IMR-90 (cell line): ENCODE data around the gene PDCD1. TPM values are rescaled to one million over a fixed set of nuclear protein-coding genes. Genes with fewer than 3 reads are reported as not detected.

Experiments
- ATAC-seq: fragments of 200-7000 bp; cut with Tn5 transposase; 2 replicates; pipeline ENCODE4 v1.9.1; 2020; ENCODE audit warnings: low read depth, mild to moderate bottlenecking, moderate library complexity
- BruUV-seq: library from RNA; stranded (reverse); fragments of 400-500 nt; replicated peaks from 2 replicates; lab custom pipeline; 2021; lab: Mats Ljungman, UMichigan
- CTCF ChIA-PET: fragments of 300-600 bp; formaldehyde crosslinking; extraction: SDS; loops from one replicate; lab custom pipeline; 2021; ENCODE audit warnings: antibody characterized with exemption; lab: Yijun Ruan, JAX
- POLR2A ChIA-PET: fragments of 300-600 bp; sonication (Branson Sonifier 250); formaldehyde crosslinking; loops from one replicate; lab custom pipeline; 2022; ENCODE audit warnings: antibody characterized with exemption; ENCODE audit not compliant: unreplicated experiment; lab: Charles Lee
- DNase-seq: peaks from one replicate; pipeline ENCODE4 v3.0.0; 2013
- H2AFZ ChIP-seq: replicated peaks from 2 replicates; pipeline ENCODE3; 2013; ENCODE audit warnings: low read length, mild to moderate bottlenecking; ENCODE audit not compliant: poor library complexity
- H2AK5ac ChIP-seq: 2 replicates; pipeline ENCODE4 v1.6.1; 2013; ENCODE audit warnings: low read depth, low read length, inconsistent platforms
- H2AK9ac ChIP-seq: replicated peaks from 2 replicates; pipeline ENCODE3; 2013; ENCODE audit warnings: mild to moderate bottlenecking, low read depth, low read length, moderate library complexity; ENCODE audit not compliant: poor library complexity
- H2BK120ac ChIP-seq: 2 replicates; pipeline ENCODE4 v1.6.1; 2013; ENCODE audit warnings: low read depth, low read length, inconsistent platforms
- H2BK15ac ChIP-seq: 3 replicates; pipeline ENCODE4 v1.6.1; 2013; ENCODE audit warnings: low read depth, low read length, inconsistent platforms
- H2BK20ac ChIP-seq: 2 replicates; pipeline ENCODE4 v1.6.1; 2013; ENCODE audit warnings: low read depth, mild to moderate bottlenecking, inconsistent platforms, low read length, moderate library complexity
- H2BK5ac ChIP-seq: 2 replicates; pipeline ENCODE4 v1.6.1; 2013; ENCODE audit warnings: mild to moderate bottlenecking, low read depth, low read length, inconsistent platforms; ENCODE audit not compliant: poor library complexity, severe bottlenecking
- H3K14ac ChIP-seq: replicated peaks from 2 replicates; pipeline ENCODE4 v1.6.1; 2013; ENCODE audit warnings: low read depth, low read length, inconsistent platforms
- H3K18ac ChIP-seq: 2 replicates; pipeline ENCODE4 v1.6.1; 2013; ENCODE audit warnings: low read depth, low read length, control low read depth
- H3K23ac ChIP-seq: 2 replicates; pipeline ENCODE4 v1.6.1; 2013; ENCODE audit warnings: low read depth, low read length, inconsistent platforms
- H3K27ac ChIP-seq: 2 replicates; pipeline ENCODE4 v1.5.1; 2013; ENCODE audit warnings: mild to moderate bottlenecking, control low read depth, low read length; ENCODE audit not compliant: insufficient read depth
- H3K27me3 ChIP-seq: 2 replicates; pipeline ENCODE4 v1.6.1; 2013; ENCODE audit warnings: low read length; ENCODE audit not compliant: control insufficient read depth, insufficient read depth
- H3K36me3 ChIP-seq: 2 replicates; pipeline ENCODE4 v1.6.1; 2013; ENCODE audit warnings: low read length, mixed read lengths; ENCODE audit not compliant: control insufficient read depth, insufficient read depth
- H3K4ac ChIP-seq: 2 replicates; pipeline ENCODE4 v1.6.1; 2013; ENCODE audit warnings: low read depth, low read length, inconsistent platforms
- H3K4me1 ChIP-seq: 2 replicates; pipeline ENCODE4 v1.6.1; 2013; ENCODE audit warnings: low read length, mixed read lengths; ENCODE audit not compliant: control insufficient read depth, insufficient read depth
- H3K4me2 ChIP-seq: 2 replicates; pipeline ENCODE4 v1.6.1; 2013; ENCODE audit warnings: low read depth, mild to moderate bottlenecking, control low read depth, low read length, moderate library complexity
- H3K4me3 ChIP-seq: 2 replicates; pipeline ENCODE4 v1.5.1; 2013; ENCODE audit warnings: low read depth, mild to moderate bottlenecking, control low read depth, low read length, moderate library complexity; ENCODE audit not compliant: insufficient read depth
- H3K56ac ChIP-seq: 2 replicates; pipeline ENCODE4 v1.6.1; 2013; ENCODE audit warnings: low read length, inconsistent platforms; ENCODE audit not compliant: insufficient read depth; ENCODE audit errors: extremely low read depth
- H3K79me1 ChIP-seq, 2 experiments: 2 replicates each; pipeline ENCODE4 v1.6.1; 2013; ENCODE audit warnings: low read length in 2 of 2, inconsistent platforms in 1 of 2, low read depth in 1 of 2
- H3K9ac ChIP-seq: 2 replicates; pipeline ENCODE4 v1.6.1; 2013; ENCODE audit warnings: low read depth, low read length, control low read depth
- H3K9me1 ChIP-seq: 2 replicates; pipeline ENCODE4 v1.6.1; 2013; ENCODE audit warnings: low read length, inconsistent platforms; ENCODE audit not compliant: insufficient read depth
- H3K9me3 ChIP-seq: 2 replicates; pipeline ENCODE4 v1.6.1; 2013; ENCODE audit warnings: low read length; ENCODE audit not compliant: control insufficient read depth, insufficient read depth
- H4K20me1 ChIP-seq: 2 replicates; pipeline ENCODE4 v1.6.1; 2013; ENCODE audit warnings: low read length, inconsistent platforms; ENCODE audit not compliant: insufficient read depth
- H4K5ac ChIP-seq: 2 replicates; pipeline ENCODE4 v1.6.1; 2013; ENCODE audit warnings: mild to moderate bottlenecking, low read depth, low read length, control low read depth
- H4K8ac ChIP-seq, 2 experiments: 2 replicates each; pipeline ENCODE4 v1.6.1; 2013; ENCODE audit warnings: low read depth in 2 of 2, low read length in 2 of 2, control low read depth in 1 of 2, inconsistent platforms in 1 of 2
- H4K91ac ChIP-seq: 2 replicates; pipeline ENCODE4 v1.6.1; 2013; ENCODE audit warnings: low read depth, low read length, inconsistent platforms; ENCODE audit not compliant: insufficient read depth
- CEBPB ChIP-seq: IDR thresholded peaks from 2 replicates; pipeline ENCODE4 v1.6.1; 2012; ENCODE audit warnings: low read depth, low read length, improper control_type of control experiment
- ELK1 ChIP-seq: fragments of 150-350 bp; IDR thresholded peaks from 2 replicates; pipeline ENCODE4 v1.6.1; 2016; ENCODE audit warnings: low read depth, mild to moderate bottlenecking, low read length, moderate library complexity, borderline replicate concordance
- MAFK ChIP-seq: IDR thresholded peaks from 2 replicates; pipeline ENCODE4 v1.6.1; 2012; ENCODE audit warnings: low read depth, low read length, improper control_type of control experiment
- NFE2L2 ChIP-seq: fragments of 150-350 bp; IDR thresholded peaks from 2 replicates; pipeline ENCODE4 v1.6.1; 2016; ENCODE audit warnings: low read depth, mild to moderate bottlenecking, low read length
- POLR2A ChIP-seq: IDR thresholded peaks from 2 replicates; pipeline ENCODE4 v1.6.1; 2012; ENCODE audit warnings: mild to moderate bottlenecking, low read depth, low read length
- WGBS, 2 experiments: methylation state at CpG; one replicate each; pipeline versions ENCODE4 v1.1.5 to v1.1.7; 2013; ENCODE audit warnings: missing lambda C conversion rate in 2 of 2; ENCODE audit not compliant: insufficient read length in 1 of 2; ENCODE audit errors: extremely low coverage in 2 of 2; 5-methylcytosine and 5-hydroxymethylcytosine counted together
- dilution Hi-C: fragments of 300-500 bp; cut with HindIII; formaldehyde crosslinking; loops from one replicate; pipeline ENCODE4 v1.14.3; 2018; ENCODE audit warnings: low sequenced_read_pairs; ENCODE audit not compliant: unreplicated experiment
- in situ Hi-C: fragments of 300-500 bp; cut with MboI; formaldehyde crosslinking; loops from 3 replicates; pipeline ENCODE4 v1.14.3; 2019; ENCODE audit warnings: low sequenced_read_pairs, inconsistent platforms, mixed read lengths
- intact Hi-C: fragments of 100-400 bp; cut with micrococcal nuclease; formaldehyde crosslinking; loops from 2 replicates; pipeline ENCODE4 v1.10.0; 2022
- polyA plus RNA-seq, 3 experiments: library from polyadenylated mRNA; depleted of rRNA; stranded (reverse); fragments of >200 nt; gene quantifications; 2 replicates each; pipeline ENCODE4 v1.2.3, GENCODE V29; 2012; ENCODE audit warnings: low replicate concordance in 1 of 3
- total RNA-seq: library from RNA; depleted of rRNA; stranded (reverse); fragments of >200 nt; gene quantifications from 2 replicates; pipeline ENCODE4 v1.2.3, GENCODE V29; 2012
- TF ChIP-seq, protein P1 (sequence below): conservative IDR thresholded peaks from 2 replicates; pipeline ENCODE4 v1.5.1; 2012; ENCODE audit warnings: mild to moderate bottlenecking, low read depth, low read length, improper control_type of control experiment
- TF ChIP-seq, protein P2 (sequence below): fragments of 150-350 bp; IDR thresholded peaks from 2 replicates; pipeline ENCODE4 v1.6.1; 2017; ENCODE audit warnings: mild to moderate bottlenecking, antibody characterized with exemption, low read length, low read depth

Gene PDCD1
- total and polyA plus RNA-seq, 2 of the 4 experiments (the other 2 are of a cell fraction) = not detected

GRCh38 chr2:241834527-241835210 is 24.0 kb downstream of the PDCD1 start:
- no peak overlapping the region for H4K91ac ChIP-seq
- no TSS peak for BruUV-seq

More at GRCh38 chr2:241834527-241835210, 24.0 kb downstream of the PDCD1 start:
- H3K4me2 ChIP-seq = no peak overlapping the region
- no peak overlapping the region for H4K5ac ChIP-seq
- ATAC-seq (no peak), DNase-seq (no peak)
- no peaks in the 10 kb centered on the region for H3K36me3 ChIP-seq
- H4K8ac ChIP-seq = no peak overlapping the region
- dilution Hi-C loops = no loop called here
- H3K56ac ChIP-seq = no peak overlapping the region
- no peaks in the 10 kb centered on the region for H3K4me1 ChIP-seq
- H3K9me3 ChIP-seq = peaks cover 8% of the 10 kb centered on the region
- H3K18ac ChIP-seq = no peak overlapping the region
- H2BK15ac ChIP-seq = no peak overlapping the region
- no peak overlapping the region for H3K27ac ChIP-seq
- no peak overlapping the region for H3K23ac ChIP-seq
- H2AK9ac ChIP-seq = no peak overlapping the region
- no peak overlapping the region for H2BK120ac ChIP-seq
- POLR2A ChIA-PET = no interaction called here
- no peaks in the 10 kb centered on the region for H4K20me1 ChIP-seq
- H3K27me3 ChIP-seq = peaks cover 15% of the 10 kb centered on the region
- no peak overlapping the region for H2AK5ac ChIP-seq
- TF ChIP-seq NFE2L2 (no peak), CEBPB (no peak), POLR2A (no peak), ELK1 (no peak), MAFK (no peak)
- TF ChIP-seq, protein P1, sequence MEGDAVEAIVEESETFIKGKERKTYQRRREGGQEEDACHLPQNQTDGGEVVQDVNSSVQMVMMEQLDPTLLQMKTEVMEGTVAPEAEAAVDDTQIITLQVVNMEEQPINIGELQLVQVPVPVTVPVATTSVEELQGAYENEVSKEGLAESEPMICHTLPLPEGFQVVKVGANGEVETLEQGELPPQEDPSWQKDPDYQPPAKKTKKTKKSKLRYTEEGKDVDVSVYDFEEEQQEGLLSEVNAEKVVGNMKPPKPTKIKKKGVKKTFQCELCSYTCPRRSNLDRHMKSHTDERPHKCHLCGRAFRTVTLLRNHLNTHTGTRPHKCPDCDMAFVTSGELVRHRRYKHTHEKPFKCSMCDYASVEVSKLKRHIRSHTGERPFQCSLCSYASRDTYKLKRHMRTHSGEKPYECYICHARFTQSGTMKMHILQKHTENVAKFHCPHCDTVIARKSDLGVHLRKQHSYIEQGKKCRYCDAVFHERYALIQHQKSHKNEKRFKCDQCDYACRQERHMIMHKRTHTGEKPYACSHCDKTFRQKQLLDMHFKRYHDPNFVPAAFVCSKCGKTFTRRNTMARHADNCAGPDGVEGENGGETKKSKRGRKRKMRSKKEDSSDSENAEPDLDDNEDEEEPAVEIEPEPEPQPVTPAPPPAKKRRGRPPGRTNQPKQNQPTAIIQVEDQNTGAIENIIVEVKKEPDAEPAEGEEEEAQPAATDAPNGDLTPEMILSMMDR = no peak
- TF ChIP-seq, protein P2, sequence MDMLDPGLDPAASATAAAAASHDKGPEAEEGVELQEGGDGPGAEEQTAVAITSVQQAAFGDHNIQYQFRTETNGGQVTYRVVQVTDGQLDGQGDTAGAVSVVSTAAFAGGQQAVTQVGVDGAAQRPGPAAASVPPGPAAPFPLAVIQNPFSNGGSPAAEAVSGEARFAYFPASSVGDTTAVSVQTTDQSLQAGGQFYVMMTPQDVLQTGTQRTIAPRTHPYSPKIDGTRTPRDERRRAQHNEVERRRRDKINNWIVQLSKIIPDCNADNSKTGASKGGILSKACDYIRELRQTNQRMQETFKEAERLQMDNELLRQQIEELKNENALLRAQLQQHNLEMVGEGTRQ = no peak
- H2AFZ ChIP-seq = no peak overlapping the region
- no peak overlapping the region for H2BK5ac ChIP-seq
- no peaks in the 10 kb centered on the region for H3K9me1 ChIP-seq
- intact Hi-C loops = loop anchor here (5.0 kb wide), 1 partner anchor 42 kb away; no protein-coding TSS in a partner anchor
- in situ Hi-C loops = no loop called here
- H3K4ac ChIP-seq = no peak overlapping the region
- 80% methylated on average over 2 of the region's 10 CpGs; no CpG with 5 or more reads in 1 of the 2 experiments for WGBS, 2 experiments
- H3K4me3 ChIP-seq = no peak overlapping the region
- H3K14ac ChIP-seq = no peak overlapping the region
- H3K79me1 ChIP-seq = no peaks in the 10 kb centered on the region
- no peak overlapping the region for H2BK20ac ChIP-seq
- no peak overlapping the region for H3K9ac ChIP-seq
- CTCF ChIA-PET = no interaction called here
